ENCODE results near the gene LRRTM4.
"Not testable (repeated sequence)": the region's sequence is repeated elsewhere in the genome, so short reads cannot be mapped to it uniquely, and the experiment has no call there.

The LRRTM4 gene

DNA sequence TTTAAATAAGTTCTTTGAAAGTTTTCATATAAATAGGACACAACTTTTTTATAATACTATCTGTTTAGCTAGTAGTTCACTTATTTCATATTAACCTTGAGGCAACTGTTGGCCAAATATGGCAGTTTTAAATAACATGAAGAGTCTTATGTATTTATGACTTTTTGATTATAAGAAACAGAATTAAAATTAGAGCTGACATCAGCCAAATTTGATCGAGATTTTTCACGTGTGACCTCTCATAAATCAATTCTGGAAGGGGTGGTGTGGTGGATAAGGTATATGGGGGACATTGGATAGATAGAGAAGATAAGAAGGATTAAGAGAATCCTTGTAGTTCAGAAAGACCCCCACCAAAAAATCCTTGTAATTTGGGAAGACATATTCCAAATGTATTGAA is 776.6 kb downstream of the LRRTM4 start:
- no peak for DNase-seq (ENCODE audit: low read depth)

DNA sequence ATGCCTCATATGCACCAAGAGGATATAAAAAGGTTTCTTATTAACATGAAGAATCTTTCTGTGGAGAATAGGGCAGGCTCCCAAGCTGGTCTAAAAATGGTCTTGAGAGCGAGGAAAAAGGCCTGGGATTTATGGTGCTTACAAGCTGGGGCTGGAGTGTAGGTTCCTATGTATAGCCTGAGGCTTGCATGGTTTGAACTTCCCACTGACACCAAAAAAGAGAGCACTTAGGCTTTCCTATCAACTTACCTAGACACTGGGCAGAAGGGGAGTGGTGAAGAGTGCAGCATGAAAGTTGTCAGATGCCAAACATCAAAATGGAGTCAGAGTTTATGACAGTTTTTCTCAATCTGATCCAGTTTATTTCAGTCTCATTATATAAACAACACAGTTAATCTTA is 784.6 kb downstream of the LRRTM4 start:
- DNase-seq (ENCODE audit: low read depth) = no peak

DNA sequence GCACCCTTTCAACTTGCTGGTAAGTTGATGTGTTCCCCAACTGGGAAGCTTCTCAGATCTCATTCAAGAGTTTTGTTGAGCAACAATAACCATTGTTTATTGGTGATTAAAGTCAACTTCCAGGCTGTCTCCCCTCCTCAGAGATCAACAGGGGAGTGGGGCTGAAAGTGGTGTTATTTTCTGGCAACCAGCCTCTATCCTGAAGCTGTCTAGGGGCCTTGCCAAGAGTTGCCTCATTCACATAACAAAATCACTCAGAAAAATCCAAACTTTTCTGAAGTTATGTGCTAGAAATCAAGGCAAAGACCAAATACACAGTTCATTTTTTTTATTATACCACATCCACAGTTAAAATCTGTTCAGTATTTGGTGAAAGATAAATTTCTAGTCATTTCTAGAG is 788.4 kb downstream of the LRRTM4 start:
- no peak for DNase-seq (ENCODE audit: low read depth)

DNA sequence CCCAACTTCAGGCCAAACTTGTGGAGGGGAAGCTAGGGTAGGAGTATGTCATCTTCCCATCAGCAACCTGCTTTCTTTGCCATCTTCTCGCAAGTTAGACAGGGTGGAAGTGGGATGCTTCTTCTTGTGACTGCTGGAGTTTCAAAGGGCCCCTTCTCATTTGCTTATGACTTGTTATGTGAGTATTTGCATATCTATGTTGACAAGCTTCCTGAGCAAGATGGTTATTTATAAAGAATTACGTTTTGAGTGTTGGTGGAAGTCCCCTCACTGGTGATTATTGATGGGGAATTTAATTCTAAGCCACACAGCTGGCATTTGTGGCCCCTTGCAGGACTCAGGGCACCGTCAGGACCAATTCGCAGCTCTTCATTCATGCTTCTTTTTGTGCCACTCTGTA is 791.0 kb downstream of the LRRTM4 start:
- no peak for DNase-seq (ENCODE audit: low read depth)

DNA sequence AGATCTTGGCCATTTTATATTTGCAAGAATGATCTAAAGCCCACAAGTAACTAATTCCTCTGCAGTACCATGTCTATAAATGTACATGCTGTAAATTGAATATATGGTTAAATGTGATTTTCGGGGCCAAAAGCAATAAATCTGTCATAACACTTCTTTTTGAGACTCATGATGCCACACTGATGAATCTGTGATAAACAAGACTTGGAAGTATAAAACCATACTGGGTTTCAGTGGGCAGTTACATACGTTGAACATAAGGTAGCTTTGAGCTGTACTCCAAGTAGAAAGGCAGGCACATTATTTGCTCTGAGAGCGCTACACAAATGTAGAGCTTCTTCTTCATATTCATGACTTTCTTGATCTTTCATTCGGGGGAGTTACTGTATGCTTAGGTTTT is 792.2 kb downstream of the LRRTM4 start:
- DNase-seq (ENCODE audit: low read depth) = no peak

DNA sequence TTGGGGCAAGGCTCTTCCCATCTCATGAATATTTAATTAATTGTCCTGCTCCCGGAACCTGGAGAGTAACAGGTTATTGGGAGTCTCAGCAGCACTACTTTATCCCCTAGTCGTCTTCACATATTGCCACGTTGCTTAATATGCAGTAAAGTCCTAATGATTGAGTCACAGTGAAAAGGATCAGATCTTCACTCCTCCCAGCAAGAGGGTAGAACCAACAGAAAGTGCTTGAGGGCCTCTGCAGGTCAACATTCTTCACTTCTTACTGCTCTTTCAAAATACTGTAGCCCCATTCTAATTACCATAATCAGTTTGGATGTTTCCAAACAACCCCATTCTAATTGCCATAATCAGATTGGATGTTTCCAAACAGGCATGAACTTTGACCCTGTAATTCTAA is 801.0 kb downstream of the LRRTM4 start:
- no peak for DNase-seq (ENCODE audit: low read depth)

DNA sequence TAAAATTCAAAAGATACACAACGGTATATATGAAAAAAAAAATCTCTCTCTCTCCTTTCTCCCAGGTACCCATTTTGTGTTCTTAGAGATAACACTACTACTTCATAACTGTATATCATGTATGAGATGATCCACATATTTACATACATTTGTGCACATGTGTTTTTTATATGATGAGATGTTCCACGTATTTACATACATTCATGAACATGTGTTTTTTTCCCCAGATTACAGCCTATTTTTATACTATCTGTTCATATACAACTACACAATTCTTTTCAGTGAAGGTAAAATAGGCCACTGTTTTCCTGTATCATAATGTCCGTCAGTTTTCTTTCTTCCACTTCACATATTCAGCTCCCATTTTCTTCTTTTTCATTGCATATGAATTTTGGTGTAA is 808.9 kb downstream of the LRRTM4 start:
- no peak for DNase-seq (ENCODE audit: low read depth)

DNA sequence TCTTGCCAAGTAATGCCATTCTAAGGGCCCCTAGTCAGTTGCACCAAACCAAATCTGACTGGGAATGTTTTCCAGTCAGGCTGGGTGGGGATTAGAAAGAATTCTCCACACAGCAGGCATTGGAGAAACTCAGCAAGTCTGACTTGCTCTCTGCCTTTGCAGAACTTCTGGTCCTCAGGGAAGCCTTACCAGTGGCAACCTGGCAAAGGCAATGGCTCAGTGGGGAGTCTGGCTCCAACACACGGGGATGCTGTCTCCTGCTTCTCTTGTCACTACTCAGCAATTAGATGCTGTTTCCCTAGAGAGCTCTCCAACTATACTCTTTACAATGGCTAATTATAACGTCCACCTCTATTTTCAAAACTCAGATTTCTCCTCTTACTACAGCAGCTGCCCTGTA is 810.7 kb downstream of the LRRTM4 start:
- no peak for DNase-seq (ENCODE audit: low read depth)

DNA sequence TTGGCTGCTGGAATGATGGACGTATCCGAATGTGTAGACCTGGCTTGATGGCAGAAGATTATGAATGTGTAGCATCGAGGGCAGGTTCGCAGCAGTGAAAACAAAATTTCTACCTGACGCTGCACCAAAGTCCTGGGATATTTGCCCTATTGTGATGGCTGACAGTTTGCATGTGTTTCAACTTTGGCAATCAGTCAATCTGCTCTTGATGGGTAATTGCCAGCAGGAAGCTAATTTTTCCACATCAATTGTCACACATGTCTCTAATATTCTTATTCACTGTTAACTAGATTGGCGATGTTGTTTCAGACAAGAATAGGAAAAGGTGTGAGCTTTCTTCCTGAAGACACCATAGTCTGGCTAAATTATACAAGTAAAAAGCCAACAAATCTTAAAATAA is 821.3 kb downstream of the LRRTM4 start:
- no peak for DNase-seq (ENCODE audit: low read depth)

DNA sequence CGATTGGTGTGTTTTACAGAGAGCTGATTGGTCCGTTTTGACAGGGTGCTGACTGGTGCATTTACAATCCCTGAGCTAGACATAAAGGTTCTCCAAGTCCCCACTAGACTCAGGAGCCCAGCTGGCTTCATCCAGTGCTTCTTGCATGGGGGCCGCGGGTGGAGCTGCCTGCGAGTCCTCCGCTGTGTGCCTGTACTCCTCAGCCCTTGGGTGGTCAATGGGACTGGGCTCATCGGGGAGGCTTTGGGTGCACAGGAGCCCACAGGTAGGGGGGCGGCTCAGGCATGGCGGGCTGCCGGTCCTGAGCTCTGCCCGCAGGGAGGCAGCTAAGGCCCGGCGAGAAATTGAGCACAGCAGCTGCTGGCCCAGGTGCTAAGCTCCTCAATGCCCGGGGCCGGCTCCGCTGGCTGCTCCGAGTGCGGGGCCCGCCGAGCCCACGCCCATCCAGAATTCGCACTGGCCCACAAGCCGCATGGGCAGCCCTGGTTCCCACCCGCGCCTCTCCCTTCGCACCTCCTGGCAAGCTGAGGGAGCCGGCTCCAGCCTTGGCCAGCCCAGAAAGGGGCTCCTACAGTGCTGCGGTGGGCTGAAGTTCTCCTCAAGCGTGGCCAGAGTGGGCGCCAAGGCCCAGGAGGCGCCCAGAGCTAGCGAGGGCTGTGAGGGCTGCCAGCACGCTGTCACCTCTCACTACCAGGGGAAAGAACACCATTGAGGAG is 824.0 kb downstream of the LRRTM4 start:
- not testable (repeated sequence) for DNase-seq (ENCODE audit: low read depth)
